Gastroesophageal sphincter (tissue), 4 donors: Measurements from ENCODE around the gene NDUFB4. TPM values are rescaled to one million over a fixed set of nuclear protein-coding genes. Genes with fewer than 3 reads are reported as not detected.

Experiments
- ATAC-seq: fragments of 150-250 bp; one replicate; pipeline ENCODE4 v1.9.1; 2016; ENCODE audit warnings: mild to moderate bottlenecking, moderate library complexity
- H3K27ac ChIP-seq, 4 donors: fragments of 200-600 bp; sonication (generic) in 3 of 4; 1 replicate in 3 of 4; 2 replicates in 1 of 4; pipeline ENCODE4 v1.5.1; 2016 to 2019
- H3K27me3 ChIP-seq: fragments of 200-600 bp; sonication (generic); one replicate; pipeline ENCODE4 v1.5.1; 2019
- H3K36me3 ChIP-seq, 2 donors: fragments of 200-600 bp; sonication (generic); one replicate each; pipeline ENCODE4 v1.5.1; 2019; ENCODE audit warnings: control low read depth in 1 of 2
- H3K4me1 ChIP-seq, 3 donors: fragments of 200-600 bp; sonication (generic); 1 replicate in 2 of 3; 2 replicates in 1 of 3; pipeline ENCODE4 v1.5.1; 2016 to 2019; ENCODE audit warnings: control low read depth in 2 of 3
- H3K4me3 ChIP-seq, 2 donors: fragments of 200-600 bp; sonication (generic); one replicate each; pipeline ENCODE4 v1.5.1; 2019; ENCODE audit warnings: mild to moderate bottlenecking in 1 of 2, moderate library complexity in 1 of 2
- H3K9me3 ChIP-seq, 3 donors: fragments of 200-600 bp; sonication (generic); one replicate each; pipeline ENCODE4 v1.5.1; 2017 to 2019; ENCODE audit warnings: control low read depth in 2 of 3
- CTCF ChIP-seq, 4 experiments: fragments of 200-600 bp in 2 of 4; fragments of 450-650 bp in 2 of 4; sonication (generic) in 1 of 4; IDR thresholded peaks; one replicate each; pipeline ENCODE4 v1.5.1; 2017 to 2019; ENCODE audit warnings: antibody characterized with exemption in 4 of 4, mild to moderate bottlenecking in 2 of 4, moderate library complexity in 2 of 4
- EP300 ChIP-seq: sonication (generic); formaldehyde crosslinking; IDR thresholded peaks from one replicate; pipeline ENCODE4 v1.6.1; 2017; ENCODE audit warnings: antibody characterized with exemption, mild to moderate bottlenecking
- POLR2A ChIP-seq, 2 donors: fragments of 450-650 bp; IDR thresholded peaks; one replicate each; pipeline ENCODE4 v1.6.1; 2017; ENCODE audit warnings: antibody characterized with exemption in 2 of 2, mild to moderate bottlenecking in 2 of 2, moderate library complexity in 1 of 2
- POLR2AphosphoS5 ChIP-seq: sonication (generic); formaldehyde crosslinking; IDR thresholded peaks from one replicate; pipeline ENCODE4 v1.6.1; 2017; ENCODE audit warnings: antibody characterized with exemption
- WGBS, 2 donors: methylation state at CpG; one replicate each; pipeline ENCODE4 v1.1.5; 2018; ENCODE audit warnings: low coverage in 1 of 2; 5-methylcytosine and 5-hydroxymethylcytosine counted together
- total RNA-seq, 4 donors: library from RNA; depleted of rRNA; stranded (reverse); fragments of >200 nt; gene quantifications; one replicate each; pipeline ENCODE4 v1.1.0, GENCODE V29; 2016

The NDUFB4 gene
- total RNA-seq, 4 donors from 2014 or later: 123 to 230 (median 151) TPM

- Histone ChIP-seq H3K27ac (no peak overlapping the region), H3K9me3 (no peaks in the 10 kb centered on the region), H3K36me3 (no peaks in the 10 kb centered on the region), H3K4me1 (peaks cover 0 to 8% (median 0%) of the 10 kb centered on the region in 3 donors), H3K27me3 (no peaks in the 10 kb centered on the region), H3K4me3 (no peak overlapping the region)
- no peak for ATAC-seq
- WGBS, 2 donors: 8 to 37% methylated on average over 2 to 5 of the region's 5 CpGs
- TF ChIP-seq POLR2AphosphoS5 (no peak), EP300 (no peak), CTCF (IDR thresholded peaks at IDR 0.05) (no peak), POLR2A (IDR thresholded peaks at IDR 0.05) (no peak)
Observed at GRCh38 chr3:120645083-120645845, 49.1 kb downstream of the NDUFB4 start.

GRCh38 chr3:120646771-120647432, 50.8 kb downstream of the NDUFB4 start:
- no peaks in the 10 kb centered on the region for H3K36me3 ChIP-seq
- H3K4me1 ChIP-seq: peaks cover 0 to 8% (median 0%) of the 10 kb centered on the region in 3 donors
- ATAC-seq: no peak
- TF ChIP-seq CTCF (IDR thresholded peaks at IDR 0.05): no peak
- no peak for TF ChIP-seq EP300
- no peak for TF ChIP-seq POLR2AphosphoS5
- no peak for TF ChIP-seq POLR2A (IDR thresholded peaks at IDR 0.05)
- H3K27me3 ChIP-seq: no peaks in the 10 kb centered on the region
- H3K27ac ChIP-seq: no peak overlapping the region
- 27 to 50% methylated on average over 5 of the region's 5 CpGs for WGBS, 2 donors
- H3K4me3 ChIP-seq: no peak overlapping the region
- no peaks in the 10 kb centered on the region for H3K9me3 ChIP-seq

GRCh38 chr3:120648290-120648689, 52.2 kb downstream of the NDUFB4 start:
- Histone ChIP-seq H3K27ac (no peak overlapping the region), H3K36me3 (no peaks in the 10 kb centered on the region), H3K27me3 (no peaks in the 10 kb centered on the region), H3K9me3 (no peaks in the 10 kb centered on the region), H3K4me3 (no peak overlapping the region), H3K4me1 (peaks cover 0 to 17% (median 0%) of the 10 kb centered on the region in 3 donors)
- TF ChIP-seq EP300 (no peak), POLR2A (IDR thresholded peaks at IDR 0.05) (no peak), CTCF (IDR thresholded peaks at IDR 0.05) (no peak), POLR2AphosphoS5 (no peak)
- 75 to 93% methylated on average over 3 to 5 of the region's 5 CpGs for WGBS, 2 donors
- no peak for ATAC-seq

GRCh38 chr3:120649830-120650233, 53.7 kb downstream of the NDUFB4 start:
- Histone ChIP-seq H3K4me1 (peaks cover 0 to 17% (median 0%) of the 10 kb centered on the region in 3 donors), H3K27me3 (no peaks in the 10 kb centered on the region), H3K9me3 (no peaks in the 10 kb centered on the region), H3K36me3 (no peaks in the 10 kb centered on the region), H3K4me3 (no peak overlapping the region), H3K27ac (no peak overlapping the region)
- TF ChIP-seq EP300 (no peak), CTCF (IDR thresholded peaks at IDR 0.05) (no peak), POLR2AphosphoS5 (no peak), POLR2A (IDR thresholded peaks at IDR 0.05) (no peak)
- no peak for ATAC-seq
- 58 to 88% methylated on average over 3 of the region's 3 CpGs for WGBS, 2 donors
